Colonic mucosa (tissue), 4 donors: Measurements from ENCODE around the gene SLC35F4. TPM values are rescaled to one million over a fixed set of nuclear protein-coding genes. Genes with fewer than 3 reads are reported as not detected.

Experiments used
- DNase-seq: peaks from one replicate; pipeline ENCODE4 v3.0.0-alpha.2; 2020
- H3K27ac ChIP-seq: fragments of 200-600 bp; one replicate; pipeline ENCODE4 v1.8.0; 2021
- H3K27me3 ChIP-seq: fragments of 200-600 bp; one replicate; pipeline ENCODE4 v1.8.0; 2021
- H3K36me3 ChIP-seq: fragments of 200-600 bp; one replicate; pipeline ENCODE4 v1.8.0; 2021
- H3K4me1 ChIP-seq: fragments of 200-600 bp; one replicate; pipeline ENCODE4 v1.8.0; 2021; ENCODE audit warnings: mild to moderate bottlenecking
- H3K4me3 ChIP-seq: fragments of 200-600 bp; one replicate; pipeline ENCODE4 v1.8.0; 2021
- H3K9ac ChIP-seq, 2 donors: one replicate each; pipeline ENCODE4 v1.7.0; 2013; ENCODE audit warnings: control low read depth in 2 of 2, low read depth in 2 of 2, low read length in 2 of 2
- H3K9me3 ChIP-seq: fragments of 200-600 bp; one replicate; pipeline ENCODE4 v1.8.0; 2021
- CTCF ChIP-seq: fragments of 200-600 bp; IDR thresholded peaks from one replicate; pipeline ENCODE4 v1.8.0; 2022; ENCODE audit warnings: antibody characterized with exemption, mild to moderate bottlenecking
- intact Hi-C: fragments of 100-400 bp; cut with DNase I; formaldehyde crosslinking; loops from one replicate; pipeline ENCODE4 v1.14.1; 2022
- total RNA-seq, 2 donors: library from RNA; stranded (reverse); fragmentation: NEBNext Ultra II Directional in 1 of 2; extraction: Animal tissue kit (Norgen Biotek cat#: 25700) in 1 of 2; gene quantifications; one replicate each; pipeline ENCODE4 v1.2.1, GENCODE V29; 2021
- donor health status: healthy.
- donor health status: DM: no; HTN: no; CAD: no.
- donor health status: DM: no; HTN: no; CAD: no.

SLC35F4 gene
- total RNA-seq, 2 donors from 2014 or later, result not detected

- Histone ChIP-seq H3K4me1 (no peaks in the 10 kb centered on the region), H3K27ac (no peak overlapping the region), H3K9ac (no peak overlapping the region), H3K4me3 (no peak overlapping the region), H3K27me3 (no peaks in the 10 kb centered on the region), H3K9me3 (no peaks in the 10 kb centered on the region), H3K36me3 (no peaks in the 10 kb centered on the region)
- intact Hi-C loops, result no loop called here
- TF ChIP-seq CTCF, result no peak
- no peak for DNase-seq
These were observed 254.3 kb downstream of the SLC35F4 start for GRCh38 chr14:57611555-57612075.

GRCh38 chr14:57610631-57611030 lies 255.3 kb downstream of the SLC35F4 start:
- no peaks in the 10 kb centered on the region for H3K4me1 ChIP-seq
- no peaks in the 10 kb centered on the region for H3K36me3 ChIP-seq
- intact Hi-C loops, result no loop called here
- no peaks in the 10 kb centered on the region for H3K27me3 ChIP-seq
- TF ChIP-seq CTCF, result no peak
- no peak for DNase-seq
- no peak overlapping the region for H3K27ac ChIP-seq
- no peaks in the 10 kb centered on the region for H3K9me3 ChIP-seq
- no peak overlapping the region for H3K4me3 ChIP-seq
- H3K9ac ChIP-seq, result no peak overlapping the region

- Histone ChIP-seq H3K4me3 (no peak overlapping the region), H3K9ac (no peak overlapping the region), H3K27me3 (no peaks in the 10 kb centered on the region), H3K4me1 (no peaks in the 10 kb centered on the region), H3K9me3 (no peaks in the 10 kb centered on the region), H3K27ac (no peak overlapping the region), H3K36me3 (no peaks in the 10 kb centered on the region)
- DNase-seq, result no peak
- TF ChIP-seq CTCF, result no peak
- intact Hi-C loops, result no loop called here
These were observed 256.5 kb downstream of the SLC35F4 start for GRCh38 chr14:57609192-57610075.

GRCh38 chr14:57607086-57607485 lies 258.8 kb downstream of the SLC35F4 start:
- H3K36me3 ChIP-seq, result no peaks in the 10 kb centered on the region
- intact Hi-C loops, result no loop called here
- H3K9me3 ChIP-seq, result no peaks in the 10 kb centered on the region
- no peak for TF ChIP-seq CTCF
- no peak overlapping the region for H3K27ac ChIP-seq
- H3K4me3 ChIP-seq, result no peak overlapping the region
- no peaks in the 10 kb centered on the region for H3K4me1 ChIP-seq
- DNase-seq, result no peak
- no peaks in the 10 kb centered on the region for H3K27me3 ChIP-seq
- H3K9ac ChIP-seq, result no peak overlapping the region

GRCh38 chr14:57583396-57583795 lies 282.5 kb downstream of the SLC35F4 start:
- H3K9me3 ChIP-seq, result no peaks in the 10 kb centered on the region
- H3K9ac ChIP-seq, result no peak overlapping the region
- intact Hi-C loops, result no loop called here
- H3K27me3 ChIP-seq, result no peaks in the 10 kb centered on the region
- no peak overlapping the region for H3K27ac ChIP-seq
- no peaks in the 10 kb centered on the region for H3K4me1 ChIP-seq
- no peak overlapping the region for H3K4me3 ChIP-seq
- DNase-seq, result no peak
- H3K36me3 ChIP-seq, result no peaks in the 10 kb centered on the region
- TF ChIP-seq CTCF, result no peak
